ENCODE measurements around the gene ADRM1. TPM values are rescaled to one million over a fixed set of nuclear protein-coding genes. Genes with fewer than 3 reads are reported as not detected.

ADRM1 gene
- total RNA-seq, 4 donors from 2014 or later = 97.7 to 164 (median 111) TPM

DNA sequence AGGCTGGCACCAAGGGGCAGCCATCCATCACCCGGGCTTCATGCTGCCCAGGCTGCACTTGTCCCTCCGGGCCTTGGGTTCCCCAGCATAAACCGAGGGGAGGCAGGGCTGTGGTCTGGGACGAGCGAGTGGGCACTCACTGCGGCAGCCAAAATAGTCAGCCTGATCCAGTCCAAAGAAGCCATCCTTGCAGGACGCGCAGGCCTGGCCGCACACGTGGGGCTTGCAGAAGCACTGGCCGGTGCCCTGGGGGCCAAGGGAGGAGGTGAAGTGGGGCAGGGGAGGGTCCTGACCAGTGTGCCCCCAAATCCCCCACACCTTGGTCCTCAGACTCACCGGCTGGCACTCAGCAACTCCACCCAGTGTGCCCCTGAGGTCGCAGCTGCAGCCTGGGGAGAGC lies 32.1 kb downstream of the ADRM1 start:
- TF ChIP-seq, protein P1, sequence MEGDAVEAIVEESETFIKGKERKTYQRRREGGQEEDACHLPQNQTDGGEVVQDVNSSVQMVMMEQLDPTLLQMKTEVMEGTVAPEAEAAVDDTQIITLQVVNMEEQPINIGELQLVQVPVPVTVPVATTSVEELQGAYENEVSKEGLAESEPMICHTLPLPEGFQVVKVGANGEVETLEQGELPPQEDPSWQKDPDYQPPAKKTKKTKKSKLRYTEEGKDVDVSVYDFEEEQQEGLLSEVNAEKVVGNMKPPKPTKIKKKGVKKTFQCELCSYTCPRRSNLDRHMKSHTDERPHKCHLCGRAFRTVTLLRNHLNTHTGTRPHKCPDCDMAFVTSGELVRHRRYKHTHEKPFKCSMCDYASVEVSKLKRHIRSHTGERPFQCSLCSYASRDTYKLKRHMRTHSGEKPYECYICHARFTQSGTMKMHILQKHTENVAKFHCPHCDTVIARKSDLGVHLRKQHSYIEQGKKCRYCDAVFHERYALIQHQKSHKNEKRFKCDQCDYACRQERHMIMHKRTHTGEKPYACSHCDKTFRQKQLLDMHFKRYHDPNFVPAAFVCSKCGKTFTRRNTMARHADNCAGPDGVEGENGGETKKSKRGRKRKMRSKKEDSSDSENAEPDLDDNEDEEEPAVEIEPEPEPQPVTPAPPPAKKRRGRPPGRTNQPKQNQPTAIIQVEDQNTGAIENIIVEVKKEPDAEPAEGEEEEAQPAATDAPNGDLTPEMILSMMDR (IDR thresholded peaks at IDR 0.05) = no peak
- ATAC-seq (ENCODE audit: low FRiP score) = no peak

DNA sequence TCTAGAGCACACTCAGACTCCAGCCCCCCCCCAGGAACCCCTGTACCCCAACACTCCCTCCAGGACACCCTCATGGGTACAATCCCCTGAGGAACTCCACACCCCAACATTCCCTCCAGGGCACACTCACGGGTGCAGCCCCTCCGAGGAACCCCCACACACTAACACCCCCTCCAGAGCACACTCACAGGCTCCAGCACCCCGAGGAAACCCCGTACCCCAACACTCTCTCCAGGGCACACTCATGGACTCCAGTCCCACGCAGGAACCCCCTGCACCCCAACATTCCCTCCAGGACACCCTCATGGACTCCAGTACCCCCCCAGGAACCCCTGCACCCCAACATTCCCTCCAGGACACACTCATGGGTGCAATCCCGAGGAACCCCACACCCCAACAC lies 32.7 kb downstream of the ADRM1 start:
- ATAC-seq (ENCODE audit: low FRiP score) = no peak
- TF ChIP-seq, protein P1 (IDR thresholded peaks at IDR 0.05) = no peak
- DNase-seq (ENCODE audit: low spot score) = no peak

More for the DNA sequence above, 32.1 kb downstream of the ADRM1 start:
- DNase-seq (ENCODE audit: low spot score) = no peak

DNA sequence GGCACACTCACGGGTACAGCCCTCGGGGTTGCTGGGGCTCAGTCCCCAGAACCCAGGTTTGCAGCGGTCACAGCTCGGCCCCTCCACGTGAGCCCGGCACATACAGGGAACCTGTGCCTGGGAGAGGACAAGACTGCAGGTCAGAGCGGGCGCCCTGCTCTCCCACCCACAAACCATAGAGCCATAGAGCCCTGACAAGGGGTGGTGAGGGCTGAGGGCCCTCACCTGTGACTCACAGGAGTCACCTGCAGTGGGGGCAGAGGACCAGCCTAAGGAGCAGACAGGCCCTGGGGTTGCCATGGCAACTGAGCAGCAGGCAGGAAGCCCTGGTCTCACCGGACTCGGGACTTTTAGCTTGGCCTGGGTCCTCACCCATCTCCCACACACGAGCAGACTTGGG lies 33.5 kb downstream of the ADRM1 start:
- DNase-seq (ENCODE audit: low spot score) (no peak), ATAC-seq (ENCODE audit: low FRiP score) (no peak)
- TF ChIP-seq, protein P1 (IDR thresholded peaks at IDR 0.05) = no peak

DNA sequence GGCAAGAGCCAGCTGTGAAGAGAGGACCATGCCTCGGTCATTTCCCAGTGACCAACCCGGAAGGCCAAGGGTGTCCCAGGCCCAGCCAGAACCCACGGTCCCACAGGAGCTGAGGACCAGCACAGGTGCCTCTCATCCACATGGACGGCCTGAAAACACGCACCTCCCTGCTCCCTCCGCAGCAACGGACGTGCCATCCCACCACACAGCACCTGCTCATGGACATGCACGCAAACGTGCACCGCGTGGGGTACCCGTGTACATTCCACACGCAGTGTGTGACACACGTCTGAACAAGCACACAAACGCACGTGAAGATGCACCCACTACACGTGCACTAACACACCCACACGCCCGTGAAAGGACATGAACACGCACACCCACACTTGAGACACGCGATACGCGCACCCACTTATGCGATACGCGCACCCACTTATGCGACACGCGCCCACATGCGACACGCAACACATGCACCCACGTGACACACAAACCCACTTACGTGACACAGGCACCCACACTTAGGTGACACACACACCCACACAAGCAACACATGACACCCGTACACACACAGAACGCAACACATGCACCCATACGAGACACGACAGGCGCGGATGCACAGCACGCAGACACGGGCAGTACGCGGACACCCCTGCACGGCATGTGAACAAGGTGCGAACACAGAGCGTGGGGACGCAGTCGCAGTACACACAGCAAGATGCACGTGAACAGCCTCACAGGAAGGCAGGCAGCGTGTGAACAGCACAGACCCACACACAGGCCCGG lies 34.2 kb downstream of the ADRM1 start:
- ATAC-seq (ENCODE audit: low FRiP score) (peak; percentile 14), DNase-seq (ENCODE audit: low spot score) (no peak)
- TF ChIP-seq, protein P1 (IDR thresholded peaks at IDR 0.05) = no peak

DNA sequence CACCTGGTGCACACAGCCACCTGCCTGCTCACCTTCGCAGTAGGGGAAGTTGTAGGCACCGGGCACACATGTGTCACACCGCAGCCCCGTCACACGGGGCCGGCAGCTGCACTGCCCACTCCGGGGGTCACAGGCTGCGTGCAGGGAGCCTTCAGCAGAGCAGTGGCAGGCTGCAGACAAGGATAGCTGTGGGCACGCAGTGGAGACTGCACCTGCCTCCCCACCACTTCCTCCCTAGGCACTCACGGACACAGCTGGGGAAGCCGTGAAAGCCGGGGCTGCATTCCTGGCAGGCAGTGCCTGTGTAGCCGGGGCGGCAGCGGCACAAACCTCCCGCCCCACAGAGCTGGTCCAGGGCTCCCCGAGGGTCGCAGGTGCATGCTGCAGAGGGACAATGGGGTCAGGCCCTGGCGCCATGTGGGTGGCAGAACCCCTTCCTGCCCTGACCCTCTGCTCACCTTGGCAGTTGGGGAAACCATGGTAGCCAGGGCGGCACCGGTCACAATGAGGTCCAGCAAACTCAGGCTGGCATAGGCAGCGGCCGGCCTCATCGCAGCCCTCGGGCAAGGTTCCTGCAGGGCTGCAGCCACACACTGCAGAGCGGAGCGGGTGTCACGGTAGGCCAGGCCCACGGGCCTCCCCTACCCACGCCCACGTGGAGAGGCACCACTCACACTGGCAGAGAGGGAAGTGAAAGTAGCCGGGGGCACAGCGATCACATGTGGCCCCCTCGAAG lies 34.9 kb downstream of the ADRM1 start:
- TF ChIP-seq, protein P1 (IDR thresholded peaks at IDR 0.05) = no peak
- DNase-seq (ENCODE audit: low spot score) (no peak), ATAC-seq (ENCODE audit: low FRiP score) (no peak)

DNA sequence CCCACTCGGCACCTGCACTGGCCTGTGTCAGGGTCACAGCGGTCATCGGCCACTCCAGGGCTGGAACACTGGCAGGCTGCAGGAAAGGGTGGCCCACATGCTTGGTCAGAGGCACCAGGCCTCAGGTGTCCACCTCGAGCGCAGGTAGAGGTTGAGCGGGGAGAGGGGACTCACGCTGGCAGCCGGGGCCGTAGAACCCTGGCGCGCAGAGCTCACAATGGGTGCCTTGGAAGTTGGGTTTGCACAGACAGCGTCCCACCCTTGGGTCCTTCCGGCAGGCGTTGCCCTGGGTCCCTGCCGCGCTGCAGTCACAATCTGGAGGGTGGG lies 35.5 kb downstream of the ADRM1 start:
- no peak for DNase-seq (ENCODE audit: low spot score)
- ATAC-seq (ENCODE audit: low FRiP score) = no peak
- TF ChIP-seq, protein P1 (IDR thresholded peaks at IDR 0.05) = no peak

DNA sequence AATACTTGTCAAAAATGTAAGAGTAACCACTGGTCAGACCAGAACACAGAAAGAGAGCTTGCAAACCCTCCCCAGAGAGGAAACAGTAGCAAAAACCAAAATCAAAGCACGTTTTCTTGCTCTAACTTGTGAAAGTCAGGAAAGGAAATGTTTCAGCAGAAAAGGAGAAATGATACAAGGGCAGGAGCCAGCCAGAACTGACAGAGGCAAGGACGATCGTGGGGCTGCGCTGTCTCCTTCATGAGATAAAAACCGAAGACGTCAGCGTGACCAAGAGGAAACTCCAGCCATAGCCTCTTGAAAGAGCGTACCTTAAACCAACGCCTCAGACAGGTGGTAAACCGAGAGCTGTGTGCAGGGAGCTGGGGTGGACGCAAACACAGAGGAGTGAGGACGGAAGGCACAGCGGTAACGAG lies 36.9 kb downstream of the ADRM1 start:
- ATAC-seq (ENCODE audit: low FRiP score) = no peak
- DNase-seq (ENCODE audit: low spot score) = no peak
- TF ChIP-seq, protein P1 (IDR thresholded peaks at IDR 0.05) = no peak
